Anterior cingulate cortex (tissue), 58 donors: Measurements from ENCODE around the gene APBB1IP.
"Not testable (repeated sequence)": the region's sequence is repeated elsewhere in the genome, so short reads cannot be mapped to it uniquely, and the experiment has no call there.

ENCODE experiments used
- DNase-seq, 58 donors: peaks; one replicate each; lab custom pipeline; 2025; lab: John Stamatoyannopoulos, UW

APBB1IP gene

DNA sequence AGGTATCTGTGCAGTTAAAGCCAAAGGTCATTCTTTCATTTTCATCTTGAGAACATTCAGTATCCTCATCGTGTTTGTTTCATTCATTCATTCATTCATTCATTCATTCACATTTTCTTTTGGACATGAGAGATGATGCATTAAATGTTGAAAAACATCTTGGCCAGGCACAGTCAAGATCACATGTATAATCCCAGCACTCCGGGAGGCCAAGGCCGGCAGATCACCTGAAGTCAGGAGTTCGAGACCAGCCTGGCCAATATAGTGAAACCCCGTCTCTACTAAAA is 34.3 kb downstream of the APBB1IP start:
- no peak for DNase-seq

GRCh38 chr10:26474026-26474425 is 35.9 kb downstream of the APBB1IP start:
- DNase-seq: no peak

- not testable (repeated sequence) for DNase-seq
These were observed 36.7 kb downstream of the APBB1IP start for GRCh38 chr10:26474845-26475244.

DNA sequence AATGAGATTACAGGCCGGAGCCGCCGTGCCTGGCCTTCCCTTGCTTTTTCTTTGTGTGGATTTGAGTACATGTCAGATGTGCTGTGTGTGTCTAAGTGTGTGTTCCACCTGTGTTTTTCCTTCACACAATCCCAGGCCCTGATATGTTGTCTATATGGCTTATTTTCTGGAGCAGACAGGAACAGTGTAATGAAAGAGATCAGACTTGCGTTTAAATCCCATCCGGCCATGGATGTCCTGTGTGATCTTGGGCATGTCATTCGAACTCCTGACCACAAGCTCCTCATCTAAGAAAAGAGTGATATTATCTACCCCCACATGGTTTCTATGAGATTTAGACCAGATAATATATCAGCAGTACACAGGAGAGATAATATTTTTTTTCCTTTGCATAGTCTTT is 37.2 kb downstream of the APBB1IP start:
- no peak for DNase-seq

DNA sequence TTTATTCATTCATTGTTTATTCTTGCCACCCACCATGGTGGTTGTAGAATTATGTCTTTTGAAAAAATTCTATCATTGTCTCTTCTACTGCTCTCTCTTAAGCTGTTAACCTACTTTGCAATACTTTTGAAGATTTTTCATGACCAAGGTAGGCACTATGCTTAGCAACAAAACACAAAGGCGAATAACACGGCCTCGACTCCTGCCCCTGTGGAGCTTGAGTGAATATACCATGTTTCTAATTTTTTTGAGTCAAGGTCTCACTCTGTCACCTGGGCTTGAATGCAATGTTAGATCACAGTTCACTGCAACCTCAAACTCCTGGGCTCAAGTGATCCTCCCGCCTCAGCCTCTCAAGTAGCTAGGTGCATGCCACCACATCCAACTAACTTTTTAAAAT is 39.4 kb downstream of the APBB1IP start:
- no peak for DNase-seq

DNA sequence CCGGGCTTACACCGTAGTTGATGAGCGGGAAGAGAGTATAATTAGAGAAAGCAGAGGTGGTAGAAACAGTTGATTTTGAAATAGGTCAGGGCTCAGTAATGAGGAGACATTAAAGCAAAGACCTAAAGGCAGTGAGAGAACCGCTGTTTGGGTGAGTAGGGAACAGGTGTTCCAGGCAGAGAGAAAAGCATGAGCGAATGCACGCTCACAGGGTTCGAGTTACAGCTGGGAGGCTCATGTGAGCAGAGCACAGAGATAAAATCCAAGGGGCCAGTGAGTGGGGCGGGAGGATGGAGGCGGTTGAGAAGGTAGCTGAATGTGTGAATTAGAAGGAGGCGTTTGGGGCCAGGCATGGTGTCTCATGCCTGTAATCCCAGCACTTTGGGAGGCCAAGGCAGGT is 39.9 kb downstream of the APBB1IP start:
- DNase-seq: no peak

DNA sequence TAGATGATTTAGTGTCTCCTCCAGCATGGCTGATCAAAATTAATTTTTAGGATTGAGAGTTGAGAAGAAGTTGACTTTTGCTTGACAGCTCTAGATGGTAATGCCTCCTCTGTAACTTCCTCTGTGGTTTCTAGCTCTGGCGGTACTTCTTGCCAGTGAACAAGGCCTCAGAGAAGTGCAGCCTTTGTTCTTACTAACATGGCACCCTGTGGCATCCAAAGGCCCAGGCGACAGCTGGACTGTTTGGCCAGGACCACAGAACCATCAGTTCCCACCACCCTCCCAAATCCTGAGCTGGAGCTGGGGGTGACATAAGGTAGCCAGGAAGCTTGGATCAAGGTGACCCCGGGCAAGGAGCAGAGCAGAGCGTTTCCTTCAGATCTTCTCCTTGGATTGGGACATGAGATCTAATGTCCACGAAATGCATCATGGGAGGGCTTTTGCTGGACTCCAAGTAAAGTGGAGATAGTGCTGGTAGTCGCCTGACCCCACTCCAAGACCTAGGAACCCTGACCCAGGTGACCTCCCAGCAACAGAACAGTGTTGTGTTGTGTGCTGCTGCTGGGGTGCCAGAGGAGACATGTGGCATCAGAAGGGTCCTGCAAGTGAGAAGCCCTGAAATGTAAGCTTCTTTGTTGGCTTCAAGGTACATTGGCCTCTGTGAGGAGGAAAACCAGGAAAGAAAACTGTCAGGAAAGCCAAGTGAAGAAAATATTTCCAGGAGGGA is 41.8 kb downstream of the APBB1IP start:
- DNase-seq: no peak

DNA sequence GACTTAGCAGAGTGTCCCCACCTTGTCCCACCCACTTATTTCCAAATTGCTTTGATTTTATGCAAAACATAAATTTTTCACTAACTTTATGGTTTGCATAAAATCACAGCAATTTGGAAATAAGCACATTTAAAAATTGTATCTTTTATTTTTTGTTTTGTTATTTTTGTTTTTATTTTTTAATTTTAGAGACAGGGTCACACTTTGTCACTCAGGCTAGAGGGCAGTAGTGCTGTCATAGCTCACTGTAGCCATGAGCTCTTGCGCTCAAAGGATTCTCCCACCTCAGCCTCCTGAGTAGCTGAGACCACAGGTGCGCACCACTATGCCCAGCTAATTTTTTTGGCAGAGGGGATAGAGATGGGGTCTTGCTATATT is 43.2 kb downstream of the APBB1IP start:
- no peak for DNase-seq

- peak in 1 of 58 donors; percentile 10 for DNase-seq
These were observed 43.9 kb downstream of the APBB1IP start for GRCh38 chr10:26481914-26482550.

DNA sequence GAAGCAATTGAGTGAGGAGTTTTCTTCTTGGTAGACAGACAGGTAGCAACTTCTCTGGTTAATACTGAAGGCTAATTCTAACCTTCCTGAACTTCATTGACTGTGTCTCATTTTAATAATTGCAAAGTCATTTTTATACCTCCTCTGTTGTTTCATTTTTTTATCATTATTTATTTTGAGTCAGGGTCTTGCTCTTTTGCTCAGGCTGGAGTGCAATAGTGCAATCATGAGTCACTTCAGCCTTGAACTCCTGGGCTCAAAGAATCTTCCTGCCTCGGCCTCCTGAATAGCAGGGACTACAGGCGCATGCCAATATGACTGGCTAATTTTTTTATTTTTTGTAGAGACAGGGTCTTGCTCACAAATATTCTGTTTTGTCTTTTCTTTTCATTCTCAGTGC is 45.4 kb downstream of the APBB1IP start:
- DNase-seq: no peak

- no peak for DNase-seq
These were observed 47.2 kb downstream of the APBB1IP start for GRCh38 chr10:26485150-26485941.

DNA sequence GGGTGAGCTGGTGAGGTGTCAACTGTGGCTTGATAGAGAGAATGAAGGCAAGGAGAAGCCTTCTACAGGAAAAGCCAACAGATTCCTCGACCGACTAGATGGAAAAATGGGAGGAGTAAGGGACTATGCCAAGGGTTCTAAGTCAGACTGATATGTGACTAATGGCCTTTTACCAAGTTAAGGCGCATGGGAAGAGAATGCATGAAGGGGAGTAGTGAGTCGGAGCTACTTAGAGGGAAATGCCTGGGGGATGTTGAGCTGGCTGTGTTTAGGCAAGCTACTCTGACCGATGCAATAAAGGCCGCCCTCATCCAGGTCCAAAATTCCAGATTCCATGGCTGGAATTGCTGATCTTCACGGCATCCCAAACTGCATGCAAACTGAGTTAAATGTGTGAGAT is 48.2 kb downstream of the APBB1IP start:
- DNase-seq: no peak

DNA sequence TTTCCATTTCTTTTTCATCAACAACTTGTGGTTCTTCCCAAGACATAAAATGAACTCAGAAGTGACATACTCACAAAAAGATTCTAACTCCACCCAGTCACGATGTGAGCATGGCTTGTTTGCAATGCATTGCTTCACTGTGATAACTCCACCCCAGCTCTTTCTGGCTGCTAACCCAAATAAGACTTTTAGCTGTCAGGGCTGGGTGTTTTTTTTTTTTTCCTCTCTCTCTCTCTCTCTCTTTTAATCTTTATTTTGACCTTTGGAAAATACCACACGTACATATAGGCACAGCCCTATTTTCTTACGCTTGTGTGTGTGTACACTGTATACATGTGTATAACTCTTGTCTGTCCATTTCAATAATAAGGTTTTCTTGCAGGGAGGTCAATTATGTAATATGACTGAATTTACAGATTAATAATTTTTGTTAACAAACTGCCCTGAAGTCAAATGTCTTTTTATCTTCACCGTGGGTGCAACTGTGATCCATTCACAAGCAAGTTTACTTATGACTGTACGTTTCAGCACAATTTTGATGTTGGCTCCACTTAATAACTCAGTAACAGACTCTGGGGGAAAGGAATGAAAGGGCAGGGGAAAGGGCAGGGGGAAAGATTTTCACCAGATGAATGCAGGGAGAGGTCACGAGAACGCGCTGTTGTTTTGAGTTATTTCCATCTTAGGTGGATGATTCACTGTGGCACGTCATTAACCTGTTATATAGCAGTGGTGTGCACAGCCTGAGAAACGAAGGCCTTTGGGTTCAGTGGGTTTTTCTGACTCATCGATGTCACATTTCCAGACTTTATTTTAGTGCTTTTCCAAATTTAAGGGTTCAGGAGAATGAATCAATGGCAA is 49.1 kb downstream of the APBB1IP start:
- no peak for DNase-seq

- no peak for DNase-seq
These were observed 50.2 kb downstream of the APBB1IP start for GRCh38 chr10:26488344-26488743.

DNA sequence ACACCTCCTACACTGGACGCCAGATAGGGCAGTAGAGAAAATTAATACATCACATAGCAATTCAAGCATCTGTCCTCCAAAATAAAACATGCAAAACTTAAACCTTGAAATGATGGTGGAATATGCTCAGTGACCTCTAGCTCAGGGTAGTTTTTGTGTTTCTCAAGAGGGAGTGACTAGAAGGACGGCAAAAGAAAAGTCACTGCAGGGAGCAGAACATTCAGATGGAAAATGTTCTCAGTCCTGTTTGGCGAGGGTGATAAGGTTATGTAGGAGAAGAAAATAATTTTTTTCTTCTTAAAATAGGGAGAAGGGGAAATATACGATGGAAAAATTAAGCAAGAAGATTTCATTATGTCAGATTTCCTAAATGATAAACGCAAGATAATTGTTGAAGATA is 50.9 kb downstream of the APBB1IP start:
- DNase-seq: no peak

DNA sequence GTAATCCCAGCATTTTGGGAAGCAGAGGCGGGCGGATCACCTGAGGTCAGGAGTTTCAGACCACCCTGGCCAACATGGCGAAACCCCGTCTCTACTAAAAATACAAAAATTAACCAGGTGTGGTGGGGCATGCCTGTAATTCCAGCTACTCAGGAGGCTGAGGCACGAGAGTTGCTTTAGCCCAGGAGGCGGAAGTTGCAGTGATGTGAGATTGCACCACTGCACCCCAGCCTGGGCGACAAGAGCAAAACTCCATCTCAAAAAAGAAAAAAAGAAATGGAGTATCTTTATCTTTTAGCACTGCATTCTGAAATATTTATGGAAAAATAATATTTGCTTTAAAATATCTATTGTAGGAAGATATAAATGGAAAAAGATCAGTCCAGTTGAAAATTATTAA is 52.2 kb downstream of the APBB1IP start:
- not testable (repeated sequence) for DNase-seq

DNA sequence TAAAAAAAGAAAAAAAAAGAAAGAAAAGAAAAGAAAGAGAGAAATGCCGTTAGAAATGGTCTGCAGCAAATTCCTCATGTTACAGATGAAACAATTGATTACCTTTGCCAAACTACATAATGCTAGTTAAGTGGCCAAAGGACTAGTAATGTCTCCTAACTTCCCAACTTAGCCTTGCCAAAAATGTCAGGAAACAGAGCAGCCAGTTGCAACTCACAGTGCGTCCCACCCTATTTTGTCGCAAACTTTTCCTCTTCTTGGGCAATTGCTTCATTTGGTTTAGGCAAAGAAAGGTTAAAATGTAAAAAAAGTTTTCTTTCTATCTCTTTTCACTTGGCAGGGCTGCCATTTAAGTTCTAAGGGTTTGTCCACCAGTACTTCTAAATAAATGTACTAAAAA is 53.1 kb downstream of the APBB1IP start:
- no peak for DNase-seq

DNA sequence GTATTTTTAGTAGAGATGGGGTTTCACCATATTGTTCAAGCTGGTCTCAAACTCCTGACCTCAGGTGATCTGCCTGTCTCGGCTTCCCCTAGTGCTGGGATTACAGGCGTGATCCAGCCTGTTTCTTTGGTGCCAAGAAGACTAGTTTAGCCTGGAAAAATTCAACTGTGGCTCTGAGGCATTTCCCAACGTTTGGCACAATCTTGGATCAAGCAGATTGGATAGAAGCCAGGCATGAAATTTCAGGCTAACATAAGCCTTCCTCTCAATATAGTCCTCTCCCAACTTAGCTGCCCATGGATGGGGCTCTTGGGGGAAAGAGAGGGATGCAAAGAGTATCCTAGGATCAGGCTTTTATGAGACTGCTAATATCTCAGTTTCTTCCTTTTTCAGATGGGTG is 53.8 kb downstream of the APBB1IP start:
- DNase-seq: no peak

GRCh38 chr10:26492725-26493124 is 54.6 kb downstream of the APBB1IP start:
- DNase-seq: not testable (repeated sequence)

DNA sequence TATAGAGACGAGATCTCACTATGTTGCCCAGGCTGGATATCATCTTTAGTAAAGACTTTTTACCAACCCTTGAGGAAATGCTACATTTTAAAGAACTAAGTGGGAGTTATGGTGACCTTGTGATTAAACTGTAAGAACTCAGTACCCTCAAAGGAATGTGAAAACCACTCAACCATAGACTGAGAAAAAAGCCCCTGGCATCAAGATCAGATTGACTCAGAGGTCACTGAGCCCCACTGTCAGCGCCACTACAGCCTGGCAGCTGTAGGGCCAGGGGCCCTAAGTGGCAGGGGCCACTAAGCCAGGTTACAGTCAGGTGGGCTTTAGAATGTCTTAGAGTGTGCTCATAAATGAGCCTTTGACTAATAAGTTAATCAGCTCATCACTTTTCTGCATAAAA is 55.9 kb downstream of the APBB1IP start:
- DNase-seq: no peak

DNA sequence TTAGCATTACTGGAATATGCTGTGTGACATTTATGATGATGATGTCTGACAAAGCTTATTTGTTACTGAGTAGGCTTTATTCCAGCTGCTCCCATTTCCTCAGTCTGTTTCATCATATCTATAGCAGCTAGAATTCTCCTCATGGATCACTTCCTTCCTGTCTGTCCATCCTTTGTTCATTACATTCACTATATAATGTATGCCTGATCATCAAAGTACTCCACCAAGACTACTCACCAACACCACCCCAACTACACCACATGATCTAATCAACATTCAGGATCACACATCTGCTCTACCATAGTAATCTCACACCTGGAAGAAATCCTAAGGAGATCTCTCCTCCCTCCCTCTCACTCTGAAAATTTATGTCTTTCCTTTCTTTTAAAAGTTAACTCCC is 61.3 kb downstream of the APBB1IP start:
- DNase-seq: no peak
